Uterus (tissue), 2 donors: ENCODE data around the gene SAMD4B.
"Not testable (repeated sequence)": the region's sequence is repeated elsewhere in the genome, so short reads cannot be mapped to it uniquely, and the experiment has no call there.

Experiments
- CTCF ChIP-seq, 4 experiments: fragments of 200-600 bp in 2 of 4; fragments of 450-650 bp in 2 of 4; sonication (generic) in 2 of 4; IDR thresholded peaks; one replicate each; pipeline ENCODE4 v1.5.1; 2016 to 2019; ENCODE audit warnings: antibody characterized with exemption in 4 of 4, mild to moderate bottlenecking in 2 of 4, moderate library complexity in 1 of 4
- POLR2A ChIP-seq, 2 donors: fragments of 450-650 bp; IDR thresholded peaks; one replicate each; pipeline ENCODE4 v1.6.1; 2016; ENCODE audit warnings: antibody characterized with exemption in 2 of 2, mild to moderate bottlenecking in 1 of 2, moderate library complexity in 1 of 2

- not testable (repeated sequence) for TF ChIP-seq POLR2A, CTCF (IDR thresholded peaks at IDR 0.05)
These were observed 2.1 kb upstream of the SAMD4B start for GRCh38 chr19:39340156-39340555.
